Activated CD8-positive, alpha-beta memory T cell treated with anti-CD3 and anti-CD28 coated beads for 24 hours (primary cell): ENCODE data around the gene ADAMTS18.
"Not testable (repeated sequence)": the region's sequence is repeated elsewhere in the genome, so short reads cannot be mapped to it uniquely, and the experiment has no call there.

Source experiments
- DNase-seq: peaks from one replicate; pipeline ENCODE4 v3.0.0-alpha.2; 2020

Gene ADAMTS18

DNA sequence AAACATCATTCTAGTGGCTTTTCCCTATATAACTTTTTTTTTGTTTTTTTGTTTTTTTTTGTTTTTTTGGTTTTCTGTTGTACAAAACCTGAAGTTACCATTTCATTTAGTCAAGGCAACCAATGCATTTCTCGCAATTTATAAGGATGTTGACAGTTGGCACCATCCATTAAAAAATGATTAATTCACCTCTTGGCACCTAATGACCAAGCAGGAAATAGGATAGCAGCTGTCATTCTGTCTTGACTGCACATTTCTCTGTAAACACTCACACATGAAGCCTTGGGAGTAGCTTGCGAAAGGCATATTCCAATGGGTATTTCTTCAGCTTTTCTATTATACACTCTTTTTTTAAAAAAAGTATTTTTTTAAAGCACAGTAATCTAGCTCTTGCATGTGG lies 158.2 kb downstream of the ADAMTS18 start:
- DNase-seq = no peak

DNA sequence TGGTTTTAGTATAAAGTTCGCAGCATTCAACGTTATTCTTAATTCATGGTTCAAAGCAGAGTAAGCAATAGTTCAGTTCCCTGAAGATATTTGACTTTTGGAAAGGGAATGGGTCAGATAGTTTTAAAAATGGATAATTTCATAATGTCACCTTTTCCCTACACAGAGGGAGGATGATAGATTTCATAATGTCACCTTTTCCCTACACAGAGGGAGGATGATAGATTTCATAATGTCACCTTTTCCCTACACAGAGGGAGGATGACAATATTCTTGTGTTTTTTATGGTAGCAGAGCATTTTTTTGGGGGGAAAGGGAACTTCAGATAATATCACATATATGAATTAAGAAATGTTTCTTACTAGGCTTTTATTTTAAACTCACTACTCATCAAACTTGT lies 159.5 kb downstream of the ADAMTS18 start:
- DNase-seq = not testable (repeated sequence)

DNA sequence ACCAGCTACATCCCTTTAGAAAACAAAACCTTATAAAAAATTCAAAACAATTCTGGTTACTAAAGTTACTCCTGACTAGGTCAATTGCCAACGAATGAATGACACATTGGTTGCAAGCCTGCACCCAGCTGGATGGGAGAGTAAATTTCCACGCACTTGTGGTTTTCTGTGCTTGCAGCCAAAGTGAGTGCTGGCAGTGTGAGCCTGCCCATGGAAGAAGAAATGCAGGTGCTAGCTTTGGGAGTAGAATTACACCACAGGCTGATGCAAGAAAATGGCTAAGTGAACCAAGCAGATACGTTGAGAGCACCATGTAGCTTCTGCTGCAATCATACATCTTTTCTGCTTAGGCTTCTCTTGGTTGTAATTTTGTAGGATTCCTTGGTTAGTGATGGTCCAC lies 161.0 kb downstream of the ADAMTS18 start:
- DNase-seq = no peak

DNA sequence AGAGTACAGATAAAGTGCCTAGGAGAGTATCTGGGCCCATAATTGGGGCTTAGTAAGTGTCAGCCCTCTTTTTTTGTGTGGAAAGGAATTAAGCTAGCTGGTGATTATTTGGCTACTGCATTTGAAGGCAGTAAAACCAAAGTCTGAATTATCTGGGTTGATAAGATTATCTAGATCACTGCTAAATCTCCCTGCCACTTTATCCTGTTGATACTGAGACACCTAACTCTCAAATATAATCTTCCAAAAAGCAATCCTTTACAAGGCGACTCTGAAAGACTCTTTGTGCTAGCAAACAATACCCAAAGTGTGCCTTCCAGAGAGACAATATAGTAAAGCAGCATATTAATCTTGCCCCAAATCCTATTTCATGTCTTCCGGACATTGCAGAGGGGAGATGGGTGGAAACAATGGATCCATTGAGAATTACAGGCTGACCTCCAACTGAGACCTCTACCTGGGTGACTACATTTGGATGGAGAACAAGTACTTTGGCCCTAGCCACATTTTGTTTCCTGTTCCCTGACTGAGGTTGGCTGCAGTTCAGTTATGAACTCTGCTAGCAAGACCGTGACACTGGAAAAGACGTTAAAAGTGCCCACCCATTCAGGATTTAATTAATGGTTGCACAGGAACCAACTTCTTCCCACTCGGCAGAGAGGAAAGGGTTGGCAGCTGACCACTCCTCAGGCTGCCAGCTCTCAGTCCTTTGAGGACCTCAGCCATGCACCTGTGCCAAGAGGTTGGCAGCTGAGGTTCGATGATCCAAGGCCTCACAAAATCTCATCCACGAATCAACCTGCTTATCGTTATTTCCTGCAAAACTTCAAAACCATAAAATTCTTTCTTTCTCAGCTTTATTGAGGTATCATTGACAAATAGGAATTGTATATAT lies 163.1 kb downstream of the ADAMTS18 start:
- no peak for DNase-seq

DNA sequence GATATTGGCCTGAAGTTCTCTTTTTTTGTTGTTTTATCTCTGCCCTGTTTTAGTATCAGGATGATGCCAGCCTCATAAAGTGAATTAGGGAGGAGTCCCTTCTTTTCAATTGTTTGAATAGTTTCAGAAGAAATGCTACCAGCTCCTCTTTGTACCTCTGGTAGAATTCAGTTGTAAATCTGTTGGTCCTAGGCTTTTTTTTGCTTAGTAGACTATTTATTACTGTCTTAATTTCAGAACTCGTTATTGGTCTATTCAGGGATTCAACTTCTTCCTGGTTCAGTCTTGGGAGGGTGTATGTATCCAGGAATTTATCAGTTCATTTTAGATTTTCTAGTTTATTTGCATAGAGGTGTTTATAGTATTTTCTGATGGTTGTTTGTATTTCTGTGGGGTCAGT lies 168.6 kb downstream of the ADAMTS18 start:
- not testable (repeated sequence) for DNase-seq

DNA sequence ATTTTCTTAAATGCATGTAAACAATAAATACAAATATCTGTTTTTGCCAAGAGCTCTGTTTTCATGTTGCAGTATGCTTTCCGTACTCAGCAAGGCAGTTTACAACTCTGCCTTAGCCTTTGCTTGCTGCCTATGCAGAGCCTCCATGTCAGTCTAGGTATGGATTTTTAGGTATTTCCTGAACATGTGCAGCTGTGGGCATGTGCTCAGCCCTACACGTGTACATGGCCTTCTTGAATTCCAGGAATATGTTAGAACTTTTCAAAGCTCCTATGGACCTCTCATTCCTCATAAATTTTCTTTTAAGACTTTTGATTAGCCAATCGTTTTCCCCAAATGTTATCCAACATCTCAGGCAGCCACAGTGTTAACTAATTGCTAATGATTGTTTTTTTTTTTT lies 171.9 kb downstream of the ADAMTS18 start:
- DNase-seq = no peak

DNA sequence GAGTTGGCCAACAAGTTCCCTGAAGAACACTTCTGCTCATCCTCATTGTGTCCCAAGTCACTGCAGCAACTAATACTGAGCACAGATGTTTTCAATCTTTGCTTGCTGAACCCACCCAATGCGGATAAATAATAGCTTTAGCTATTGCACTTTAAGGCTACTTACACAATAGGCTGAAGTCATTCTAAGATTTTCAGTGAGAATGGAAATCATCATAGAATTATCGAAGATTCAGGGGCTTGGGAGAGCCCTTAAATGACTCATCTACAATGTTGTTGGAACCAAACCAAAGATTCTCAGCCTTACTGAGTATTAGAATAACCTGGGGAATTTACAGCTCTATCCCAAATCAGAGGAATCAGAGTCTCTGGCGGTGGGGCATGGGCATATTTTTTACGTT lies 184.4 kb downstream of the ADAMTS18 start:
- DNase-seq = no peak

DNA sequence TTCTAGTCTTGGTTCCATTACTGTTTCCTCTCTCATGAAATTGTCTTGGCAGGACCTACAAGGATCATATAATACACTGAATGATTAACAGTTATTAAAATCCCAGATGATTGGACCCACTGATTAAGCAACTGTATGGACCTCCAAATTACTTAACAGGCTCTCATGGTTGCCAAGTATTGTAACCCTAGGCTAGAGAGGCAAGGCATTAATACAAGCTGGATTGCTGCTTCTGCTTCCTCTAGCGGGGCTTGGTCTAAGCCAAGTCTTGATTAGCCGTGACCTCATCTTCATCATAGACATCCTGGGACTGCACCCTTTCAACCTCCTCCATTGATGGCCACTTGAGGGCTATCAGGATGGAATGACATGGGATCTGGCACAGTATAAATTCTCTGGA lies 188.7 kb downstream of the ADAMTS18 start:
- DNase-seq = no peak

DNA sequence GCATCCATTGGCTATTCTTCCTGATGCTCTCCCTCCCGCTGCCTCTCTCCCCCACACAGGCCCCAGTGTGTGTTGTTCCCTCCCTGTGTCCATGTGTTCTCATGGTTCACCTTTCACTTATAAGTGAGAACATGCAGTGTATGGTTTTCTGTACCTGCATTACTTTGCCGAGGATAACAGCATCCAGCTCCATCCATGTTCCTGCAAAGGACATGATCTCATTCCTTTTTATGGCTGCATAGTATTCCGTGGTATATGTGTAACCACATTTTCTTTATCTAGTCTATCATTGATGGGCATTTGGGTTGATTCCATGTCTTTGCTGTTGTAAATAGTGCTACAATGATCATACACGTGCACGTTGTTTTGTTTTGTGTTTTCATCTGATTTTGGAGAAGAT lies 192.4 kb downstream of the ADAMTS18 start:
- not testable (repeated sequence) for DNase-seq

DNA sequence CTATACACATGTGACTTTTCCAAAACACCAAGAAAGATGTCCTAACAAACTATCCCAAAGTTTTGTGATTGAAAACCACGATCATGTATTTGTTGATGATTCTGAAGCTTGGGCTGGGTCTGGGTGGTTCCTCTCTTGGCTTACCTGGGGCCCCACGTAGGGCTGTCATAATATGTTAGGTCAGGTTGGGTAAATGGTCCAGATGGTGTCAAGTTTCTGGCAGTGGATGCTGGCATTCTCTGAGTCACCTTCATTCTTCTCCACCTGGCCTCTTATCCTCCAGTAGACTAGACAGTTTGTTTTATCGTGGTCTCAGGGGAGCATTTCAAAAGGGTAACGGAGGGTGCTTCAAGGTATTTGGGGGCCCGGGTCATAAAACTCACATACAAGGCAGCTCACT lies 196.2 kb downstream of the ADAMTS18 start:
- DNase-seq = no peak

DNA sequence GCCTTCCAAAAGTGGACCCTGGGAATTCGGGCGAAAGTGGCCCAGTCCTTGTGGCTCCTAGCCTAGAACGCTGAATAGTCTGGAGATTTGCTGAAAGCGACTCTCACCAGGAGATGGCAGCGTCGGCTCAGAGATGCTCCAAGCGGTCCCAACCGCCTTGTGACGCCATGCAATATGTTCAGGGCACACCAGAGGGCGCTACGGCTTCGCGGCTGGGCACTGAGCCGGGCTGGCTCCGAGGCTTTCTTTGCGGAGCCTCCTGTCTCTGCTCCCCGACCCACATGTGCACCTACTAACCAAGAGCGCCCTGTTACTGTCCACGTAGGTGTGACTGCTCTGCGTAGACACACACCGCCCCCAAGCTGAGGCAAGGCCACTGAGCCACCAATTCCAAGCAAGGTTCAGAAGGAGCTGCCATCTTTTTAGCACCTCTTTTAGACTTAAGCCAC lies 198.7 kb downstream of the ADAMTS18 start:
- peak; percentile 96 for DNase-seq

DNA sequence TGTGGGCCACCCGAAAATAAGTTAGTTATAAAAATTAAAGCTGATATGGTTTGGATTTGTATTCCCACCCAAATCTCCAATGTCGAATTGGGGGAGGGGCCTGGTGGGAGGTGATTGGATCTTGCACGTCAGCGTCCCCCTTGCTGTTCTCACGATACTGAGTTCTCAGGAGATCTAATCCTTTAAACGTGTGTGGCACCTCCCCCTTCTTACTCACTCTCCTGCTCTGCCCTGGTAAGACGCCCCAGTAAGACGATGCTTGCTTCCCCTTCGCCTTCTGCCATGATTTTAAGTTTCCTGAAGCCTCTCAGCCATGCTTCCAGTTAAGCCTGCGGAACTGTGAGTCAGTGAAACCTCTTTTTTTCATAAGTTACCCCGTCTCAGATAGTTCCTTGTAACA lies 200.2 kb downstream of the ADAMTS18 start:
- DNase-seq = no peak

DNA sequence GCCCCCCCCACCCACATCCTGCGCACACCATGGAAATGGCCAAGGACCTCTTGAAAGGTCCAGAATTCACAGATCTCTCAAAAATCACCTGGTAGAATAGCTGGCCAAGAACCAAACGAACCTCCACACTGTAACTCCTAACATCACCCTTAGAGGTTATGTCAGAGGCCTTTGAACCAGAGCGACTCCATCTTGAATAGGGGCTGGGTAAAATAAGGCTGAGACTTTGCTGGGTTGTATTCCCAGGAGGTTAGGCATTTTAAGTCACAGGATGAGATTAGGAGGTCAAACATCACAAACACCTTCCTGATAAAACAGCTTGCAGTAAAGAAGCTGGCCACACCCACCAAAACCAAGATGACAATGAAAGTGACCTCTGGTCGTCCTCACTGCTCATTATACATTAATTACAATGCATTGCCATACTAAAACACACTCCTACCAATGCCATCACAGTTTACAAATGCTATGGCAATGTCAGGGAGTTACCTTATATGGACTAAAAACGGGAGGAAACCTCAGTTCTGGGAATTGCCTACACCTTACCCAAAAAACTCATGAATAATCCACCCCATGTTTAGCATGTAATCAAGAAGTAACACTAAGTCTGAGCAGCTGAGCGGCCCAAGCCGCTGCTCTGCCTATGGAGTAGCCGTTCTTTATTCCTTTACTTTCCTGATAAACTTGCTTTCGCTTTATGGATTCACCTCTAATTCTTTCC lies 200.9 kb downstream of the ADAMTS18 start:
- DNase-seq = no peak
